ENCODE results near the gene POU3F1. TPM values are rescaled to one million over a fixed set of nuclear protein-coding genes. Genes with fewer than 3 reads are reported as not detected.

POU3F1 gene
- polyA plus RNA-seq, 1 donor from 2014 or later: not detected

DNA sequence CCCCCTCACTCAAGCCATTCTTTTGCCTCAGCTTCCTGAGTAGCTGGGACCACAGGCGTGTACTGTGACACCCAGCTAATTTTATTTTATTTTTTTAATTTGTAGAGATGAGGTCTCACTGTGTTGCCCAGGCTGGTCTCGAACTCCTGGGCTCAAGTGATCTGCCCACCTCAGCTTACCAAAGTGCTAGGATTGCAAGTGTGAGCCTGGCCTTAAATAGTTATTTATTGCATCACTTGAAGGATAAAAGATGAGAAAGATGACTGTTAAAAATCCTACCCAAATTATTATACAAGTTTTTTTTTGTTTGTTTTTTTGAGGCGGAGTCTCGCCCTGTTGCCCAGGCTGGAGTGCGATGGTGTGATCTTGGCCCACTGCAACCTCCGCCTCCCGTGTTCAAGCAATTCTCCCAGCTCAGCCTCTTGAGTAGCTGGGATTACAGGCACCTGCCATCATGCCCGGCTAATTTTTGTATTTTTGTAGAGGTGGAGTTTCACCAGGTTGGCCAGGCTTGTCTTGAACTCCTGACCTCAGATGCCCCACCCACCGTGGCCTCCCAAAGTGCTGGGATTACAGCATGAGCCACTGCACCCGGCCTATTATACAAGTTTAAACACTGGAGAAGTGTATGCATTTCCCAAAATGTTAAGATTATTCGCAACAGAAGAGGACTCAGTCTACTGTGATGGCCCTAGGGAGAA is 31.7 kb downstream of the POU3F1 start:
- Mint-ChIP-seq H3K27ac (peak overlapping the region in 1 of 3 donors; percentile 35), H3K4me1 (peaks cover 16 to 18% (median 18%) of the 10 kb centered on the region in 3 donors), H3K36me3 (peaks cover 7% of the 10 kb centered on the region), H3K9me3 (peaks cover 0 to 4% (median 0%) of the 10 kb centered on the region in 3 donors), H3K27me3 (no peaks in the 10 kb centered on the region), H3K4me3 (peak overlapping the region in 2 of 4 donors; percentile 66 to 84)

DNA sequence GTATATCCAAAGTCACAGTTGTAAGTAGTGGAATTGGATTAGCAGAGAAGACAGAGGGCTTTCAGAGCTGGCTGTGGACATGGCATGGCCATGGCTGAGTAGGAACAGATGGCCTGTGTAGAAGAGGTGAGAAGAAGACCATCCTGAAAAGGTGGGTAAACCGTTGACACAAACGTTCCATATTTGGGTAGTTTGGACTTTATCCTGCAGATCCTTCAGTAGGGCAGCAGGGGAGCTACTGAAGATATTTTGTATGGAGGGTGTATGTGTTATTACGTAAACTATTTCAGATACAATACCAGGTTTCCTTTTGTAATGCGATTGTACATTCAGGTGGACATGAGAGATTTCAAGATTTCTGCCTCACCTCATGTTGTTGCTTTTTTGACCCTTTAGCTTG is 32.4 kb downstream of the POU3F1 start:
- peaks cover 6% of the 10 kb centered on the region for H3K36me3 Mint-ChIP-seq
- peaks cover 0 to 4% (median 0%) of the 10 kb centered on the region in 3 donors for H3K9me3 Mint-ChIP-seq
- H3K4me1 Mint-ChIP-seq: peaks cover 16 to 18% (median 18%) of the 10 kb centered on the region in 3 donors
- H3K27ac Mint-ChIP-seq: no peak overlapping the region
- peak overlapping the region in 3 of 4 donors; percentile 98 to 99 (median 99) for H3K4me3 Mint-ChIP-seq
- no peaks in the 10 kb centered on the region for H3K27me3 Mint-ChIP-seq

DNA sequence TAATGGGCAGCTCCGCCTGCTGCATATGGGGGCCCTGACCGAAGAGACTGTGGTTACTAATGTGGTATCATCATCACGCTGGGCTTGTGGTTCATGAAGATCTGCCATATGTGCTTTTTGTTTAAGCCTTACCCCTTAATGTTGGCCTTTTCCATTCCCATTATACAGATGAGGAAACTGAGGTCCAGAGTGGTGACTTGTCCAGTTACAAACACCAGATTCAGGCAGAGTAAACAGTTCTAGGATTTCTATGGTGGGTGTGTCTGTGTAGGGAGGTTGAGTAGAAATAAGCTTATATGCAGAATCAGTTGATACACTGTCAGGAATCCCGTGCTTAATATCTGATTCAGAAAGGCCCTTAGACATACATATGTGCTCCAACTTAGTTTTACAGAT is 33.4 kb downstream of the POU3F1 start:
- H3K27me3 Mint-ChIP-seq: no peaks in the 10 kb centered on the region
- H3K4me3 Mint-ChIP-seq: peak overlapping the region; percentile 97 to 99 (median 98)
- H3K4me1 Mint-ChIP-seq: peaks cover 16 to 18% (median 18%) of the 10 kb centered on the region in 3 donors
- H3K9me3 Mint-ChIP-seq: peaks cover 0 to 4% (median 0%) of the 10 kb centered on the region in 3 donors
- H3K36me3 Mint-ChIP-seq: peaks cover 2% of the 10 kb centered on the region
- peak overlapping the region; percentile 90 to 100 (median 99) for H3K27ac Mint-ChIP-seq

DNA sequence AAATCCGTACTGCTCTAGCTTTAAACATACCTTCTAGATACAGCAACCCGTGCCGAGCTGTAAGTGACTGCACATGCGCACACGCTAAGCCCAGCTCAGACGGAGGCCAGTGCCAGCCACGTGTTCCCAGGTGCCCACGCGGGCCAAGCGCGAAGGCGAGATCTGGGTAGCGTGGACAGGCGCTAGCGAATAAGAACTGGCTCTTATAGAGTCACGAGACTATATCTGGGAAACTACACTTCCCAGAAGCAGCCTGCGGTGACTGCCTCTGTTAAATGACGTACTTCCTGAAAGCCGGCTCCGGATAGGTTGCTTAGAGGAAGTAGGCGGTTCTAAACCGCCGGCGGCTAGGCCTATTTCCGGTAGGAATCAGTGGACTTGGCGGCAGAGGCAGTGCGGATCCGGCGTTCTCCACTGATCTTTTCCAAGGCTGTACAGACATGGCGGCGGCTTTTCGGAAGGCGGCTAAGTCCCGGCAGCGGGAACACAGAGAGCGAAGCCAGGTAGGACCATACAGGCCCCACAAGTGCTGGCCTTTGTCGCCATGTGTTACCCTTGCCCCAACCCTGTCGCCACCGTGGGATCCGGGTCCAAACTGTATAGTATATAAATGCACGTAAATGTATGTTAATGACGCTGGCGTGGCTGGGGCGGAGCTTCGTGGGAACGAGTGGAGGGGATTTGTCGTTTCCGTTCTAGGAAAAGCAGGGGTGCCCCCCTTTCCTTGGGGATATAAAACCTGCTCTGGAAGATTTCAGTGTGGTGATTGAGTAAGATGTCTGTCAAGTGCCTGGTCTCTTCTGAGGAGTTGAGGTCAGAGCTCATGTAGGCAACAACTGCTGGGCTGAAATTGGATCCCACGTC is 34.0 kb downstream of the POU3F1 start, which contains the start of gene UTP11:
Gene UTP11 (plus strand): TSS at position 372 of the 864 bp plus-strand sequence. CDS start 69 bp downstream, at position 441.
- peak within 1 kb of the TSS; percentile 90 to 100 (median 99) for H3K27ac Mint-ChIP-seq
- H3K4me3 Mint-ChIP-seq: peak within 1 kb of the TSS; percentile 97 to 99 (median 98)
- H3K36me3 Mint-ChIP-seq: peaks cover 2% of the 10 kb centered on the region
- peaks cover 16 to 18% (median 18%) of the 10 kb centered on the region in 3 donors for H3K4me1 Mint-ChIP-seq
- peaks cover 0 to 4% (median 0%) of the 10 kb centered on the region in 3 donors for H3K9me3 Mint-ChIP-seq
- H3K27me3 Mint-ChIP-seq: no peaks in the 10 kb centered on the region

DNA sequence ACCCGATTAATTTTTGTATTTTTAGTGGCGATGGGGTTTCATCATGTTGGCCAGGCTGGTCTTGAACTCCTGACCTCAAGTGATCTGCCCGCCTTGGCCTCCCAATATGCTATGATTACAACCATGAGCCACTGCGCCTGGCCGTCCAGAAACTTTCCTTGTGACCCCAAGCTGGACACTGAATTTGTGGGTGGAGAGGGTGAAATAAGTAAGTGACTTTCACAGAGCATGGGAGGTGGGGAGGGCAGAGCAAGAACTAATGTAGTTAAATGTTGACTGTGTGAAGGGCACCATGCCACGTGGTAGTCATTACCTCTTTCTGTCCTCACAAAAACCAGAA is 36.8 kb downstream of the POU3F1 start:
- Mint-ChIP-seq H3K36me3 (no peaks in the 10 kb centered on the region), H3K27me3 (peaks cover 2% of the 10 kb centered on the region), H3K4me1 (peaks cover 15 to 18% (median 16%) of the 10 kb centered on the region in 3 donors), H3K9me3 (peaks cover 0 to 4% (median 0%) of the 10 kb centered on the region in 3 donors), H3K4me3 (peak overlapping the region in 1 of 4 donors; percentile 39), H3K27ac (peak overlapping the region in 1 of 3 donors; percentile 2)

DNA sequence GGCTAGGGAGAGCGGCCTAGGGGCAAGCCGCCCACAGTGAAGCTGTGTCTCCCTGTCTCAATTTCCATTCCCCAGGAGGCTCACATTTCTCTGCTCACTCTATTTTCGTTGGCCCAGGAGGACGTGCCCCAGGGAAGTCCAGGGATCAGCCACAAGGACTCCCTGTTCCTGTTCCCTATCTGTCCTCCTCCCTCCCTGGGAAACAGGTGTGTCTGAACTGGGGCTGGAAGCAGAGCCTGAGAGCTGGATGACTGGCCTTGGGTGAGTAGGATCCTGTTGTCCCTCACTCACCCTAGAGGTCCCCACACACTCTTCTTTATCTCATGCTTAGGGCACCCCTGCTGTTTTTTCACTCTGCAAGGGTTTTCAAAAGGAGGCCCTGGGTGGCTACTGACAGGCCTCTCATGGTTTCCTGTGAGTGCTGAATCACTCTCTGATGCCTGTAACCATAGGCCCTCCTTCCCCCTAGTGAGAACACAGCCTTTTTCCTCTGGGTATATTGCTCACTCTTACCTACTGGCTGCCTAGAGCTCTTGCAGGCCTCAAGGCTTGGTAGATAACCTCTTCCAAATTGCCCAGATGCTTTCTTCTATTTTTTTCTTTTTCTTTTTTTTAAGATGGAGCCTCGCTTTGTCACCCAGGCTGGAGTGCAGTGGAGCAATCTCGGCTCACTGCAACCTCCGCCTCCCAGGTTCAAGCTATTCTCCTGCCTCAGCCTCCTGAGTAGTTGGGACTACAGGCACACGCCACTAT is 37.3 kb downstream of the POU3F1 start:
- Mint-ChIP-seq H3K27me3 (peaks cover 7% of the 10 kb centered on the region), H3K4me1 (peaks cover 14 to 23% (median 19%) of the 10 kb centered on the region in 3 donors), H3K4me3 (peak overlapping the region in 2 of 4 donors; percentile 48 to 56), H3K27ac (no peak overlapping the region), H3K36me3 (no peaks in the 10 kb centered on the region), H3K9me3 (peaks cover 0 to 4% (median 0%) of the 10 kb centered on the region in 3 donors)

DNA sequence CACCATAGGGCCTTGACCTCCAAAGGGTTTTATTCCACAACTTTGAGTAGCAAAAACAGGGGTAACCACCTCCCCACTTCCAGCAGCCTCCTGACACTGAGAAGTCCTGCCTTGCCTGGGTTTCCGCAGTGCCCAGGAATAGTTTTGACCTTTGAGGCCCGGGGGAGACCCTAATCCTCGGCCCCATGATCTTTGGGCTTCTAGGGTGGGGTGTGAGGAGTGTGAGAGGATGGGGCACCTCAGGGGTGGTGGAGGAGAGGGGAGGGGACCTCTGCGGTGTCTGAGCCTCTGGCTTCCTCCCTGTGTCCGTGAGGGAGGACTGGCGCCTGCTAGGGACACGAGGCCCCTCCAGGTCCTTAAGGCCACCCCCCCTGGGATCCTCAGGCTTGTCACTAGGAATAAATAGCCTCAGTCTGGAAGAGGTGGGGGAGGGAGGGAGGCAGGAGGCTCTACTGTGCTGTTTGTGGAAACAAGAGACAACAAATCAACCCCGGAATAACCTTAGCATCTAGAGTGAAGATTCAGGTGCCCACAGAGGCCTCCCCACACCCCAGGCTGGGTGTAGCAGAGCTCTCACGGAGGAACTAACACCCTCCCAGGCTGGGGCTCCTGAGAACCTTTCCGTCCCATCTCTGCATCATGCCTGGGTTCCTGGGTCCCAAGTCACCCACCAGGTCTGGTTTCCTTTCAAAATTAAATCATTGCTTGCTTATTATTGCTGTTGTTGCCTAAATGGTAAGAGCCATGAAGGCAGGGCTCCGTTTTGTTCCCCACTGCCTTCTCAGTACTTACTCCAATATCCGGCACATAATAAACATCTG is 40.4 kb downstream of the POU3F1 start:
- peaks cover 19% of the 10 kb centered on the region for H3K27me3 Mint-ChIP-seq
- peaks cover 0 to 7% (median 4%) of the 10 kb centered on the region in 3 donors for H3K4me1 Mint-ChIP-seq
- peak overlapping the region; percentile 60 to 83 (median 72) for H3K4me3 Mint-ChIP-seq
- no peaks in the 10 kb centered on the region for H3K36me3 Mint-ChIP-seq
- no peaks in the 10 kb centered on the region for H3K9me3 Mint-ChIP-seq
- no peak overlapping the region for H3K27ac Mint-ChIP-seq

DNA sequence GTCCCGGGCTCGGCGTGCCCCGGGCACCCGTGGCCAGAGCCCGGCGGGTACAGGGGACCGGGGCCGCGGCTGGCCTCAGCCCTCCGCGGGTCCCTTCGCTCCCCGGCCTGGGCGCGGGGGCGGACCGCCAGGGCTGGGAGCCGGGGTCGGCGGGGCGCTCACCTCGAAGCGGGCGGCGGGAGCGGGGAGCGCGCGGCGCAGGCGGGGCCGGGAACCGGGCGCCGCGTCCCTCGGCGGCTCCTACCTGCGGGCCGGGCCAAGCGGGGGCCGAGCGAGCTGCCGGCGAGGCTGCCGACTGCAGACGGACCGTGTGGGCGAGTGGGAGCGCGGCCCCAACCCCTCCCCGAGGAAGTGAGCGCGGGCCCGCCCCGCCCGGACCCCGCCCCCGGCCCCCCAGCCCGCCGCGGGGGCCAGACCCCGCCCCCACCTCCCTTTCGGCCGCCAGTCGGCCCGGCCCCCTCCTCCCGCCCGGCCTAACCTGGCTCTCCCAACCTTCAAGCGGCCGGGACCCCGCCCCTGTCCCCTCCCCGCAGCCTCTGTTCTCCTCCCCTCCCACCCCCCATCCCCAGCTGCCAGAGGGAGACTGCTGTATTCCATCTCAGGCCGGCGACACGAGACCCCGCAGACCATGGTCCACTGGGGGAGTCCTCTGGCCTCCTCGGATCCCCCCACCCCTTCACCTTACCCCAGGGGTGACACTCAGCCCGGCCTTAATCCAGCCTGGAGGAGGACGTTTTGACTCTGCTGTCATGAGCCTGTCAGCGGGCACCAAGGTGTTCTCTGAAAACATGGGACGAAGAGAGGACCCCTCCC is 41.2 kb downstream of the POU3F1 start, which contains the start of gene FHL3:
Gene FHL3 (minus strand): TSS at position 320 of the 813 bp plus-strand sequence. CDS start 6,102 bp downstream, outside the sequence.
- H3K27ac Mint-ChIP-seq: peak within 1 kb of the TSS in 2 of 3 donors; percentile 13 to 19
- no peaks in the 10 kb centered on the region for H3K9me3 Mint-ChIP-seq
- H3K27me3 Mint-ChIP-seq: peaks cover 19% of the 10 kb centered on the region
- H3K4me3 Mint-ChIP-seq: peak within 1 kb of the TSS; percentile 81 to 90 (median 85)
- peaks cover 0 to 7% (median 4%) of the 10 kb centered on the region in 3 donors for H3K4me1 Mint-ChIP-seq
- no peaks in the 10 kb centered on the region for H3K36me3 Mint-ChIP-seq

DNA sequence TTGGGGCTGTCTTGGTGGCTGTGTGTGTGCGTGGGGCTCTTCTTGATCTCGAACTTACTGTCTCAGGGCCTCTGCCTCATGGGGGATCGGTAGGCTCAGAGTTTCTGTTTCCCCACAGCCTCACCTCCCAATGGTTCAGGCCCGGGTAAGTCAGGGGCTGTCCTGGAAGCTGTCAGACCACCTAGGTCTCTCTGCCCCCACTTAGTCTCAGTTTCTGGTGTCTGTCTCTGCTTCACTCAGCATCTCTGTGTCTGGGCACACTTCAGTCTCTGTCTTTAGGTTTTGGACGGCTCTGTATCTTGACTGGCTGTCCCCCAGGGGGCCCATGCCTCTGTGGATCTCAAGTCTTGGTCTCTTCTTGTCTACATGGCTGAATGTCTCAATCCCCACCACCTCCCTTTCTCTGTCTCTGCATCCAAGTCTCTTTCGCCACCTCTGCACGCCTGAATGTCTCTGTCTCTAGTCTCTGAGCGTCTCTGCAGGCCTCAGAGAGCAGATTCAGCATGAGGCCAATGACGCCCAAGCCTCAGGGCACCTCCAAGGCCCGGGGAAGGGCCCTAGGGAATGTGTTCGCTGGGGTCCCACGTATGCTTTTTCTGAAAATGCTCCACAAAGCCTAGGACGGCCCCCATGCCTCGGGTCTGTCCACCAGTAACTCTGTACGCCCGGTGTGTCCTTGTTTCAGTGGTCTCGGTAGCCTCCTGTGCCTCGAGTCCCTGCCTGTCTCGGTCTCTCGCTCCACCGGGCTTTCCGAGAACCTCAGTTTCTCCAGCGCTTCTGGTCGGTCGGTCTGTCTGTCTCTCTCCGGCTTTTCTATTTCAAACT is 42.1 kb downstream of the POU3F1 start:
- H3K27ac Mint-ChIP-seq: peak overlapping the region in 2 of 3 donors; percentile 13 to 19
- H3K36me3 Mint-ChIP-seq: no peaks in the 10 kb centered on the region
- peaks cover 0 to 7% (median 4%) of the 10 kb centered on the region in 3 donors for H3K4me1 Mint-ChIP-seq
- peak overlapping the region; percentile 68 to 90 (median 84) for H3K4me3 Mint-ChIP-seq
- peaks cover 19% of the 10 kb centered on the region for H3K27me3 Mint-ChIP-seq
- H3K9me3 Mint-ChIP-seq: no peaks in the 10 kb centered on the region

DNA sequence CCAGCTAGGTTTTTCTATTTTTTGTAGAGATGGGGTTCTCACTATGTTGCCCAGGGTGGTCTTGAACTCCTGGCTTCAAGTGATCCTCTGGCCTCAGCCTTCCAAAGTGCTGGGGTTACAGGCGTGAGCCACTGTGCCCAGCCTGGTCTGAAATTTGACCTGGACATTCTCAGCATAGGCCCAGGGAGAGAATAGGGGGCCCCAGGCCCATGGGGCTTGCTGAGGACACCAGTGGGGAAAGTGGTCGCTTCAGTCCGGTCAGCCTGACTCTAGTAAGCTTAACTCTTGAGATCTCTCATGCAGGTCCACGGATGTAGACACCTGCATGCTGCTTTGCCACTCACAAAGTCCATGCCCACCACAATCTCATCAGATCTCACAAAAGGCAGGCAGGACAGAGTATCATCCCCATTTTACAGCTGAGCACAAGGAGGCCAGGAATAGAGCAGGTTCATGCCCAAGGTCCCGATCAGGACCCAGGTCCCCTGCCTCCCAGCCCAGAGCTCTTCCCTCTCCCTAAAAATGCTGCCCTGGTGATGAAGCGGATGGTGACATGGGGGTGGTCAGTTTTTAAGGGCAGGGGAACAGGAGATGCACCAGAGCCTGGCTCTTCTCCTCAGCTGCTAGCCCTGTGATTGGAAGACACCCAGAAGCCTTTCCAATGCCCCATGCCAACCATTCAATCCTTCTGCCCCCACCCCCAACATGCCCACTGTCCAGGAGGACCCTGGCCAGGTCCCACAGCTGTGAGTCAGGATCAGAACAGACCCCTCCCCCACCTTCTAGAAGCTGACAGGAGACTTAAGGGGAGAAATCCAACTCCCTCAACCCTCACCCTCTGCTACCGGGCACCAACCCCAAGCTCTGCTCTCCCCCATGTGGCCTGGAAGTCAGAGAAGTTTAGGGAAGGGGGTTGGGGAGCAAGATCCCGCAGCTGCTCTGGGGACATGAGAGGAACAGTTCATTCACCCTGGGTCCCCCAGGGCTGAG is 43.0 kb downstream of the POU3F1 start:
- H3K36me3 Mint-ChIP-seq: no peaks in the 10 kb centered on the region
- H3K4me1 Mint-ChIP-seq: peaks cover 2 to 7% (median 5%) of the 10 kb centered on the region in 3 donors
- no peaks in the 10 kb centered on the region for H3K9me3 Mint-ChIP-seq
- peaks cover 19% of the 10 kb centered on the region for H3K27me3 Mint-ChIP-seq
- no peak overlapping the region for H3K27ac Mint-ChIP-seq
- peak overlapping the region in 3 of 4 donors; percentile 24 to 79 (median 63) for H3K4me3 Mint-ChIP-seq

All from IgD-negative memory B cell (primary cell).